Measurements from ENCODE around the gene THOP1.

Gene THOP1

GRCh38 chr19:2756921-2757881 is 28.1 kb upstream of the THOP1 start:
- no peaks in the 10 kb centered on the region for H3K9me3 ChIP-seq (ENCODE audit: severe bottlenecking)
- peaks cover 24% of the 10 kb centered on the region for H3K36me3 ChIP-seq (ENCODE audit: low read depth)
- no peak overlapping the region for H3K4me3 ChIP-seq (ENCODE audit: severe bottlenecking)
- no peak for TF ChIP-seq CTCF (IDR thresholded peaks at IDR 0.05; ENCODE audit: poor library complexity, severe bottlenecking)
- ATAC-seq (ENCODE audit: low read depth): no peak
- DNase-seq (ENCODE audit: low spot score): no peak
- H3K27ac ChIP-seq (ENCODE audit: poor library complexity, severe bottlenecking): no peak overlapping the region
- H3K4me1 ChIP-seq (ENCODE audit: insufficient read depth, poor library complexity, severe bottlenecking): no peaks in the 10 kb centered on the region
- no peaks in the 10 kb centered on the region for H3K27me3 ChIP-seq (ENCODE audit: insufficient read depth, poor library complexity, severe bottlenecking)

GRCh38 chr19:2758601-2759313 is 26.5 kb upstream of the THOP1 start:
- H3K36me3 ChIP-seq (ENCODE audit: low read depth): peaks cover 32% of the 10 kb centered on the region
- no peak overlapping the region for H3K4me3 ChIP-seq (ENCODE audit: severe bottlenecking)
- H3K27me3 ChIP-seq (ENCODE audit: insufficient read depth, poor library complexity, severe bottlenecking): no peaks in the 10 kb centered on the region
- TF ChIP-seq CTCF (IDR thresholded peaks at IDR 0.05; ENCODE audit: poor library complexity, severe bottlenecking): no peak
- H3K4me1 ChIP-seq (ENCODE audit: insufficient read depth, poor library complexity, severe bottlenecking): no peaks in the 10 kb centered on the region
- H3K27ac ChIP-seq (ENCODE audit: poor library complexity, severe bottlenecking): no peak overlapping the region
- no peak for DNase-seq (ENCODE audit: low spot score)
- ATAC-seq (ENCODE audit: low read depth): no peak
- no peaks in the 10 kb centered on the region for H3K9me3 ChIP-seq (ENCODE audit: severe bottlenecking)

DNA sequence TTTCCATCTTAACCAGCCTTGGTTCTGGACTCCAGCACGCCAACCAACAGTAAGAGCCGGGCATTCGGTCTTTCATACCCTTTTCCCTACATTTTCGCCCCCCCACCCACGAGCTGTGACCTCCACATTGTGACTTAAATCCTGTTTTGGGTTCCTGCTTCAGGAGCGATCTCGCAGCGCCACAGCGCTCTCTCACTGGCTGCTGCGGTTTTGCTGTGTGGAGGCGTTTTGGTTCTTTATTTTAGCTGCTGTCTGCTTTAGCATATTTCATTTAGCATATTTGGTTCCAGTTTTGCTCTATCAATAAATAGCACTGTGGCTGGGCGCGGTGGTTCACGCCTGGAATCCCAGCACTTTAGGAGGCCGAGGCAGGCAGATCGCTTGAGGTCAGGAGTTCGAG is 25.9 kb upstream of the THOP1 start:
- Histone ChIP-seq H3K27me3 (ENCODE audit: insufficient read depth, poor library complexity, severe bottlenecking) (no peaks in the 10 kb centered on the region), H3K9me3 (ENCODE audit: severe bottlenecking) (no peaks in the 10 kb centered on the region), H3K27ac (ENCODE audit: poor library complexity, severe bottlenecking) (no peak overlapping the region), H3K36me3 (ENCODE audit: low read depth) (peaks cover 38% of the 10 kb centered on the region), H3K4me1 (ENCODE audit: insufficient read depth, poor library complexity, severe bottlenecking) (no peaks in the 10 kb centered on the region), H3K4me3 (ENCODE audit: severe bottlenecking) (no peak overlapping the region)
- DNase-seq (ENCODE audit: low spot score) (no peak), ATAC-seq (ENCODE audit: low read depth) (no peak)
- no peak for TF ChIP-seq CTCF (IDR thresholded peaks at IDR 0.05; ENCODE audit: poor library complexity, severe bottlenecking)

- DNase-seq (ENCODE audit: low spot score): no peak
- peaks cover 44% of the 10 kb centered on the region for H3K36me3 ChIP-seq (ENCODE audit: low read depth)
- ATAC-seq (ENCODE audit: low read depth): no peak
Measured at GRCh38 chr19:2759965-2760364, 25.3 kb upstream of the THOP1 start.

More at GRCh38 chr19:2759965-2760364, 25.3 kb upstream of the THOP1 start:
- no peak for TF ChIP-seq CTCF (IDR thresholded peaks at IDR 0.05; ENCODE audit: poor library complexity, severe bottlenecking)
- Histone ChIP-seq H3K4me1 (ENCODE audit: insufficient read depth, poor library complexity, severe bottlenecking) (no peaks in the 10 kb centered on the region), H3K9me3 (ENCODE audit: severe bottlenecking) (no peaks in the 10 kb centered on the region), H3K27me3 (ENCODE audit: insufficient read depth, poor library complexity, severe bottlenecking) (no peaks in the 10 kb centered on the region), H3K4me3 (ENCODE audit: severe bottlenecking) (no peak overlapping the region), H3K27ac (ENCODE audit: poor library complexity, severe bottlenecking) (no peak overlapping the region)
